Renal pelvis (tissue), 3 donors: ENCODE data around the gene ASB4. TPM values are rescaled to one million over a fixed set of nuclear protein-coding genes. Genes with fewer than 3 reads are reported as not detected.

ENCODE experiments used
- polyA plus RNA-seq, 3 donors: library from polyadenylated mRNA; unstranded; fragments of 120-200 nt; gene quantifications; one replicate each; pipeline ENCODE4 v1.2.1, GENCODE V29; 2013; ENCODE audit not compliant: insufficient read length in 3 of 3

ASB4 gene
- polyA plus RNA-seq, 3 donors: 0.18 to 0.33 (median 0.26) TPM

Other genes with a start within 250 kb of the ASB4 start
- 1 to 10 TPM in 1 of 3 donors, under 1 TPM in 2; 0.41 to 1.9 (median 0.50) TPM for gene PON1, start 161.4 kb upstream of the ASB4 start, polyA plus RNA-seq
- gene PON3, start 89.6 kb upstream of the ASB4 start, polyA plus RNA-seq: 1 to 10 TPM; 1.7 to 3.3 (median 2.2) TPM
- gene PON2, start 50.9 kb upstream of the ASB4 start, polyA plus RNA-seq: 100 to 1,000 TPM; 145 to 249 (median 204) TPM
- 10 to 100 TPM; 15.4 to 17.8 (median 17.6) TPM for gene PDK4, start 110.6 kb downstream of the ASB4 start, polyA plus RNA-seq